GM12892 (cell line): ENCODE results near the gene HYDIN.

Source experiments
- DNase-seq: peaks from one replicate; pipeline ENCODE4 v3.0.0; 2011; ENCODE audit not compliant: insufficient read length
- FAIRE-seq: peaks from 2 replicates; lab custom pipeline; 2011; peaks lifted over from hg19 to GRCh38; lab: Jason Lieb, UNC
- POLR2A ChIP-seq: IDR thresholded peaks from 2 replicates; pipeline ENCODE4 v1.6.1; 2011; ENCODE audit warnings: low read depth, low read length, control low read depth
- POLR2AphosphoS5 ChIP-seq: IDR thresholded peaks from 2 replicates; pipeline ENCODE4 v1.6.1; 2011; ENCODE audit warnings: low read depth, low read length, control low read depth
- TAF1 ChIP-seq: IDR thresholded peaks from 2 replicates; pipeline ENCODE4 v1.6.1; 2011; ENCODE audit warnings: low read depth, mild to moderate bottlenecking, control low read depth, low read length, borderline replicate concordance

The HYDIN gene

GRCh38 chr16:70767377-70768202, 462.9 kb downstream of the HYDIN start:
- DNase-seq: no peak
- TF ChIP-seq POLR2AphosphoS5 (no peak), TAF1 (no peak), POLR2A (no peak)
- no peak for FAIRE-seq

DNA sequence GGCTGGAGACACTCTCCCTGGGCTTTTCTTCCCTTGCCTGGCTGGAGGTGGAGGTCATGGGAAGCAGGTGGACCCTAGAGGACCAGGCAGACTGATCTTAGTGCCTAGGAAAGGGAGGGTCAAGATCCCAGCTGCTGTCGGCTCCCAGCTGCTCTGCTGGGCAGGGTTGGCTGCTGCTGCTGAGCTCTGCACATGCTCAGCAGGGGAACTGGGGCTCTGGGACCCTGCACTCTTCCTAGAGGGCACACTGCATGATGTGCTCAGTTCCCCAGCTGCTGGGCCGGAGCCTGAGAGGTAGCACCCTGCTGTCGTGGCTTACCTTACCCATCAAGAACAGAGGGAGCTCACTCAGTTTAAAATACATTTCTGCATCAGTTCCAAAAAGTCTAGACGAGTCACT, 463.9 kb downstream of the HYDIN start:
- no peak for TF ChIP-seq TAF1
- no peak for TF ChIP-seq POLR2A
- no peak for TF ChIP-seq POLR2AphosphoS5
- no peak for DNase-seq
- FAIRE-seq: no peak

DNA sequence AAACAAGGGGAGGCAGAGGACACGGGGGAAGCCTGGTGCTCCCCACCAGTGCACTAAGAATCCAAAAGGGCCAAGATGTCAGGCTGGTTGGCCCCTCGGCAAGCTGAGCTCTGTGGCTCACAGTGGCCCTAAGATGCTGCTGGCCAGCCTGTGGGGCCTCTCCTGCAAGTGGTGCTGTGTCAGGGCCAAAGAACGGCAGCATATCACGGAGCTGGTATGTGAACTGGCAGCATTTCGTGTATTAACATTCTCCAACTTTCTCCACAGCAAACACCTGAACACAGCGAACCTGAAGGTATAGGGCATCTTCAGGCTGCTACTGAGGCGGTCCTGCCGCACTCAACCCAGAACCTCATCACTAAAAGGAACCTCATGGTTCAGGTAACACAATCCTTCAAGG, 464.3 kb downstream of the HYDIN start:
- FAIRE-seq (no peak), DNase-seq (no peak)
- no peak for TF ChIP-seq POLR2AphosphoS5
- TF ChIP-seq TAF1: no peak
- TF ChIP-seq POLR2A: no peak

DNA sequence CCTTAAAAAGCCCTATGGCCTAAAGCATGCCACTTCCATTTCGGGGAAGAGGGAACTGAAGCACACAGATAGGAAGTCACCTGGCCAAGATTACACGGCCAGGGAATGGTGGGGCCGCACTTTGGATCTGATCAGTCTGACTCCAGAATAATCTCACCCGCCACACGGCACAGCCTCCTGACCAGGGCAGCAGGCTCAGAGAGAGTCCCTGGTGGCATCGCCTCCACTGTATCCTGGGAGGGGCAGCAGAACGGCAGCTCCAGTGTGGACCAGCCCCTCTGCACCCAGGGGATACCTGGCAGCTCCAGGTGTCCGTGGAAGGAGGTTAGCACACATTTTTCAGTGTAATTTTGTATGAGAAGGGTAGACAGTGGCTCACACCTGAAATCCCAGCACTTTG, 465.0 kb downstream of the HYDIN start:
- no peak for FAIRE-seq
- no peak for DNase-seq
- TF ChIP-seq POLR2AphosphoS5: no peak
- TF ChIP-seq TAF1: no peak
- TF ChIP-seq POLR2A: no peak

- FAIRE-seq (no peak), DNase-seq (no peak)
- no peak for TF ChIP-seq POLR2A
- no peak for TF ChIP-seq POLR2AphosphoS5
- TF ChIP-seq TAF1: no peak
Observed at GRCh38 chr16:70764632-70765031, 465.9 kb downstream of the HYDIN start.

- FAIRE-seq (no peak), DNase-seq (no peak)
- no peak for TF ChIP-seq POLR2A
- no peak for TF ChIP-seq TAF1
- no peak for TF ChIP-seq POLR2AphosphoS5
Observed at GRCh38 chr16:70760221-70760620, 470.3 kb downstream of the HYDIN start.

DNA sequence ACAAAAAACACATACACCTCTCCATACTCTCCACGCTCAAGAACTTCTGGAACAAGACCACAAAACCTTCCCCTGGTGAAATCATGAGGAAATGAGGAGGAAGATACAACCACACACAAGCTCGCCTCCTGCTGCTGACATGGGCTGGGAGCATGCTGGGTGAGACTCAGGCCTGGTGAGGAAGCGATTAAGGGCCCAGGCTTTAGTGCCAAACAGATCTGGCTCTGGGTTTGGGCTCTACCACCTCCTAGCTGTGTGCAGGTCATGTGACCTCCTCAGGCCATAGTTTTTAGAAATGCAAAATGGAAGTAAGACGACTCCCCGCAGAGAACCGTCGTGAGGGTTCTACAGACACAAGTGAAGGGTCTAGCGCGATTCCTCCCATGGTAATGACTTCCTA, 470.9 kb downstream of the HYDIN start:
- DNase-seq (no peak), FAIRE-seq (no peak)
- TF ChIP-seq TAF1: no peak
- no peak for TF ChIP-seq POLR2A
- TF ChIP-seq POLR2AphosphoS5: no peak

- no peak for TF ChIP-seq POLR2A
- no peak for TF ChIP-seq TAF1
- no peak for TF ChIP-seq POLR2AphosphoS5
- FAIRE-seq (no peak), DNase-seq (no peak)
Observed at GRCh38 chr16:70758786-70759185, 471.7 kb downstream of the HYDIN start.
